ENCODE measurements around the gene KIF20A. TPM values are rescaled to one million over a fixed set of nuclear protein-coding genes. Genes with fewer than 3 reads are reported as not detected.

Gene KIF20A
- total RNA-seq, 1 donor from 2014 or later = 26.8 TPM

- DNase-seq (ENCODE audit: low spot score in 2 of 2, unreplicated experiment in 2 of 2) = no peak
- peaks cover 13% of the 10 kb centered on the region for H3K4me1 Mint-ChIP-seq
- no peak overlapping the region for H3K27ac Mint-ChIP-seq
- no peaks in the 10 kb centered on the region for H3K36me3 Mint-ChIP-seq
- no peak overlapping the region for H3K4me3 Mint-ChIP-seq
- TF ChIP-seq CTCF (IDR thresholded peaks at IDR 0.05; ENCODE audit: unreplicated experiment) = no peak
- no peaks in the 10 kb centered on the region for H3K9me3 Mint-ChIP-seq
- no peaks in the 10 kb centered on the region for H3K27me3 Mint-ChIP-seq (ENCODE audit: low read depth)
These were observed 37.9 kb downstream of the KIF20A start for GRCh38 chr5:138216799-138217198.

GRCh38 chr5:138223532-138223931 lies 44.6 kb downstream of the KIF20A start:
- Mint-ChIP-seq H3K27me3 (ENCODE audit: low read depth) (peaks cover 1% of the 10 kb centered on the region), H3K4me3 (no peak overlapping the region), H3K27ac (no peak overlapping the region), H3K36me3 (peaks cover 2% of the 10 kb centered on the region), H3K9me3 (peaks cover 9% of the 10 kb centered on the region), H3K4me1 (peaks cover 4% of the 10 kb centered on the region)
- no peak for TF ChIP-seq CTCF (IDR thresholded peaks at IDR 0.05; ENCODE audit: unreplicated experiment)
- DNase-seq (ENCODE audit: low spot score in 2 of 2, unreplicated experiment in 2 of 2) = no peak

GRCh38 chr5:138224712-138225111 lies 45.8 kb downstream of the KIF20A start:
- peaks cover 1% of the 10 kb centered on the region for H3K27me3 Mint-ChIP-seq (ENCODE audit: low read depth)
- H3K27ac Mint-ChIP-seq = no peak overlapping the region
- H3K9me3 Mint-ChIP-seq = peaks cover 9% of the 10 kb centered on the region
- no peak overlapping the region for H3K4me3 Mint-ChIP-seq
- H3K36me3 Mint-ChIP-seq = peaks cover 2% of the 10 kb centered on the region
- no peak for DNase-seq (ENCODE audit: low spot score in 2 of 2, unreplicated experiment in 2 of 2)
- no peak for TF ChIP-seq CTCF (IDR thresholded peaks at IDR 0.05; ENCODE audit: unreplicated experiment)
- H3K4me1 Mint-ChIP-seq = peaks cover 4% of the 10 kb centered on the region

GRCh38 chr5:138226910-138227309 lies 48.0 kb downstream of the KIF20A start:
- TF ChIP-seq CTCF (IDR thresholded peaks at IDR 0.05; ENCODE audit: unreplicated experiment) = no peak
- no peak for DNase-seq (ENCODE audit: low spot score in 2 of 2, unreplicated experiment in 2 of 2)
- H3K4me1 Mint-ChIP-seq = peaks cover 16% of the 10 kb centered on the region
- H3K27me3 Mint-ChIP-seq (ENCODE audit: low read depth) = peaks cover 1% of the 10 kb centered on the region
- H3K36me3 Mint-ChIP-seq = peaks cover 2% of the 10 kb centered on the region
- no peak overlapping the region for H3K4me3 Mint-ChIP-seq
- peaks cover 9% of the 10 kb centered on the region for H3K9me3 Mint-ChIP-seq
- no peak overlapping the region for H3K27ac Mint-ChIP-seq

GRCh38 chr5:138229387-138229786 lies 50.5 kb downstream of the KIF20A start:
- H3K27me3 Mint-ChIP-seq (ENCODE audit: low read depth) = peaks cover 6% of the 10 kb centered on the region
- no peak overlapping the region for H3K27ac Mint-ChIP-seq
- H3K4me3 Mint-ChIP-seq = no peak overlapping the region
- peaks cover 12% of the 10 kb centered on the region for H3K4me1 Mint-ChIP-seq
- H3K9me3 Mint-ChIP-seq = peaks cover 9% of the 10 kb centered on the region
- peaks cover 2% of the 10 kb centered on the region for H3K36me3 Mint-ChIP-seq
- TF ChIP-seq CTCF (IDR thresholded peaks at IDR 0.05; ENCODE audit: unreplicated experiment) = no peak
- DNase-seq (ENCODE audit: low spot score in 2 of 2, unreplicated experiment in 2 of 2) = no peak

GRCh38 chr5:138230261-138230660 lies 51.3 kb downstream of the KIF20A start:
- Mint-ChIP-seq H3K27ac (peak overlapping the region; percentile 57), H3K36me3 (peaks cover 2% of the 10 kb centered on the region), H3K27me3 (ENCODE audit: low read depth) (peaks cover 8% of the 10 kb centered on the region), H3K4me3 (no peak overlapping the region), H3K4me1 (peaks cover 12% of the 10 kb centered on the region), H3K9me3 (peaks cover 9% of the 10 kb centered on the region)
- no peak for DNase-seq (ENCODE audit: low spot score in 2 of 2, unreplicated experiment in 2 of 2)
- TF ChIP-seq CTCF (IDR thresholded peaks at IDR 0.05; ENCODE audit: unreplicated experiment) = no peak

Measured in mesothelial cell of epicardium (in vitro differentiated cells).